Endothelial cell of umbilical vein (primary cell): Measurements from ENCODE around the gene CARD14. TPM values are rescaled to one million over a fixed set of nuclear protein-coding genes. Genes with fewer than 3 reads are reported as not detected.

Source experiments
- BruUV-seq: library from RNA; stranded (reverse); fragments of 400-500 nt; replicated peaks from 2 replicates; lab custom pipeline; 2021; lab: Mats Ljungman, UMichigan
- CTCF ChIA-PET: fragments of 300-600, 350-600 bp; sonication (Branson Sonifier 250); formaldehyde crosslinking; loops from one replicate; lab custom pipeline; 2021; ENCODE audit warnings: antibody characterized with exemption, inconsistent platforms; lab: Charles Lee
- POLR2A ChIA-PET: fragments of 300-600, 350-600 bp; sonication (Branson Sonifier 250); formaldehyde crosslinking; loops from one replicate; lab custom pipeline; 2021; ENCODE audit warnings: antibody characterized with exemption, inconsistent platforms; lab: Charles Lee
- DNase-seq: peaks from one replicate; pipeline ENCODE4 v3.0.0-alpha.2; 2011; ENCODE audit warnings: low read depth, low spot score
- FAIRE-seq: peaks from 2 replicates; lab custom pipeline; 2011; peaks lifted over from hg19 to GRCh38; lab: Jason Lieb, UNC
- H2AFZ ChIP-seq: 2 replicates; pipeline ENCODE4 v1.6.0; 2012; ENCODE audit warnings: low read depth, low read length, control low read depth, inconsistent platforms
- H3K27ac ChIP-seq: 2 replicates; pipeline ENCODE4 v1.5.1; 2011; ENCODE audit warnings: low read depth, mild to moderate bottlenecking, control low read depth, low read length, moderate library complexity; ENCODE audit not compliant: insufficient read depth
- H3K27me3 ChIP-seq, 2 experiments: 2 replicates each; pipeline versions ENCODE4 v1.6.0 to v1.6.1; 2011; ENCODE audit warnings: low read length in 2 of 2, mixed read lengths in 1 of 2; ENCODE audit not compliant: control insufficient read depth in 2 of 2, insufficient read depth in 2 of 2
- H3K36me3 ChIP-seq, 2 experiments: 2 replicates in 1 of 2; 3 replicates in 1 of 2; pipeline ENCODE4 v1.5.1; 2011; ENCODE audit warnings: low read length in 2 of 2, mild to moderate bottlenecking in 1 of 2, moderate library complexity in 1 of 2; ENCODE audit not compliant: control insufficient read depth in 2 of 2, insufficient read depth in 2 of 2; ENCODE audit errors: extremely low read depth in 1 of 2
- H3K4me1 ChIP-seq: 3 replicates; pipeline ENCODE4 v1.5.1; 2011; ENCODE audit warnings: mild to moderate bottlenecking, low read length; ENCODE audit not compliant: control insufficient read depth, insufficient read depth; ENCODE audit errors: extremely low read depth
- H3K4me2 ChIP-seq: 2 replicates; pipeline ENCODE4 v1.6.1; 2011; ENCODE audit warnings: low read length, control low read depth, mixed read lengths; ENCODE audit not compliant: insufficient read depth
- H3K4me3 ChIP-seq, 3 experiments: fragments of 200-600 bp in 1 of 3; sonication (generic), shearing (Covaris generic) in 1 of 3; replicated peaks in 1 of 3; 2 replicates each; pipeline ENCODE4 v1.5.1; 2011 to 2016; ENCODE audit warnings: control low read depth in 3 of 3, low read length in 3 of 3, mild to moderate bottlenecking in 2 of 3, inconsistent platforms in 1 of 3, low read depth in 1 of 3, moderate library complexity in 1 of 3; ENCODE audit not compliant: insufficient read depth in 1 of 3
- H3K79me2 ChIP-seq: 2 replicates; pipeline ENCODE4 v1.6.0; 2012; ENCODE audit warnings: low read length, inconsistent platforms; ENCODE audit not compliant: control insufficient read depth, insufficient read depth
- H3K9ac ChIP-seq: replicated peaks from 2 replicates; pipeline ENCODE3; 2011; ENCODE audit warnings: low read length, control low read depth; ENCODE audit not compliant: insufficient read depth; ENCODE audit errors: extremely low read depth
- H3K9me1 ChIP-seq: replicated peaks from 3 replicates; pipeline ENCODE4 v1.6.0; 2011; ENCODE audit warnings: mild to moderate bottlenecking, low read length; ENCODE audit not compliant: control insufficient read depth, insufficient read depth; ENCODE audit errors: extremely low read depth
- H3K9me3 ChIP-seq: replicated peaks from 2 replicates; pipeline ENCODE4 v1.5.1; 2012; ENCODE audit warnings: low read length, inconsistent platforms; ENCODE audit not compliant: control insufficient read depth, insufficient read depth
- H4K20me1 ChIP-seq: replicated peaks from 2 replicates; pipeline ENCODE3; 2011; ENCODE audit warnings: mild to moderate bottlenecking, low read length; ENCODE audit not compliant: control insufficient read depth, insufficient read depth; ENCODE audit errors: extremely low read depth
- CTCF ChIP-seq, 2 donors: IDR thresholded peaks; 1 replicate in 1 of 2; 2 replicates in 1 of 2; pipeline ENCODE4 v1.5.1; 2011; ENCODE audit warnings: low read length in 2 of 2, mild to moderate bottlenecking in 2 of 2, moderate library complexity in 2 of 2, control low read depth in 1 of 2, inconsistent platforms in 1 of 2, low read depth in 1 of 2; ENCODE audit not compliant: insufficient read depth in 1 of 2; ENCODE audit errors: extremely low read depth in 1 of 2
- MYC ChIP-seq: IDR thresholded peaks from one replicate; pipeline ENCODE4 v1.6.1; 2011; ENCODE audit warnings: mild to moderate bottlenecking, low read depth, low read length
- POLR2A ChIP-seq: IDR thresholded peaks from 2 replicates; pipeline ENCODE4 v1.6.1; 2012; ENCODE audit warnings: low read depth, mild to moderate bottlenecking, control low read depth, low read length
- dilution Hi-C: fragments of 300-500 bp; cut with MboI; formaldehyde crosslinking; loops from one replicate; pipeline ENCODE4 v1.15.0; 2019; ENCODE audit warnings: low sequenced_read_pairs; ENCODE audit not compliant: extremely low pct_ligation_motif_present
- intact Hi-C: fragments of 100-400 bp; cut with micrococcal nuclease; formaldehyde crosslinking; loops from one replicate; pipeline ENCODE4 v1.10.0; 2022
- polyA plus RNA-seq, 4 experiments: library from polyadenylated mRNA; depleted of rRNA in 3 of 4; stranded (reverse) in 3 of 4; unstranded in 1 of 4; fragments of >200 nt; gene quantifications; 2 replicates each; pipeline versions ENCODE4 v1.2.1 to v1.2.3, GENCODE V29; 2011 to 2012; ENCODE audit warnings: missing spikeins in 1 of 4
- total RNA-seq: library from RNA; stranded (reverse); gene quantifications from 2 replicates; pipeline ENCODE4 v1.2.3, GENCODE V29; 2021
- TF ChIP-seq, protein P1 (sequence below): IDR thresholded peaks from 2 replicates; pipeline ENCODE4 v1.6.1; 2011; ENCODE audit not compliant: insufficient read depth, insufficient read length

CARD14 gene
- total and polyA plus RNA-seq, 2 donors (not counting 3 experiments of a cell fraction or from before 2014, with no cell fraction given), result not detected

- DNase-seq (peak; percentile 14), FAIRE-seq (no peak)
- Histone ChIP-seq H3K9me1 (no peaks in the 10 kb centered on the region), H3K4me2 (peak overlapping the region; percentile 69), H4K20me1 (no peaks in the 10 kb centered on the region), H3K36me3 (peaks cover 3 to 10% of the 10 kb centered on the region in 2 experiments), H3K27me3 (no peaks in the 10 kb centered on the region), H3K9ac (peak overlapping the region; percentile 79), H3K9me3 (no peaks in the 10 kb centered on the region), H3K4me1 (peaks cover 13% of the 10 kb centered on the region), H3K79me2 (peaks cover 11% of the 10 kb centered on the region), H3K4me3 (peak overlapping the region; percentile 17 to 83 (median 50)), H3K27ac (no peak overlapping the region), H2AFZ (peak overlapping the region; percentile 86)
- ChIA-PET CTCF (interaction anchor here (0.8 to 2.3 kb wide), 2 partner anchors 25 to 34 kb away, joined by 3 to 8 read pairs; no protein-coding TSS in a partner anchor), POLR2A (interaction anchor here (0.7 to 1.0 kb wide), 3 partner anchors 9 to 671 kb away, joined by 3 to 4 read pairs (median 4); no protein-coding TSS in a partner anchor)
- no TSS peak for BruUV-seq
- TF ChIP-seq MYC, result no peak
- TF ChIP-seq, protein P1, sequence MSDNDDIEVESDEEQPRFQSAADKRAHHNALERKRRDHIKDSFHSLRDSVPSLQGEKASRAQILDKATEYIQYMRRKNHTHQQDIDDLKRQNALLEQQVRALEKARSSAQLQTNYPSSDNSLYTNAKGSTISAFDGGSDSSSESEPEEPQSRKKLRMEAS, result no peak
- no peak for TF ChIP-seq CTCF (IDR thresholded peaks at IDR 0.05; ENCODE audit: extremely low read depth in 1 of 2, insufficient read depth in 1 of 2, low read depth in 1 of 2, low read length in 2 of 2)
- no peak for TF ChIP-seq POLR2A
- dilution Hi-C loops (no loop called here), intact Hi-C loops (loop anchor here (1.0 kb wide), 1 partner anchor 40 kb away; the partner anchor contains the start of gene RNF213)
These were observed 50.9 kb downstream of the CARD14 start for GRCh38 chr17:80220736-80221215.
